ENCODE results near the gene UNC13A. TPM values are rescaled to one million over a fixed set of nuclear protein-coding genes. Genes with fewer than 3 reads are reported as not detected.

The UNC13A gene
- total and polyA plus RNA-seq, 2 of the 8 experiments (the other 6 are each of a cell fraction or from before 2014, with no cell fraction given), result 13.1 to 47.6 TPM

- H2AFZ ChIP-seq (ENCODE audit: low read length), result no peak overlapping the region
- H3K9me3 ChIP-seq (ENCODE audit: insufficient read depth in 2 of 2, low read depth in 1 of 2, low read length in 1 of 2), result no peaks in the 10 kb centered on the region
- H2BK15ac ChIP-seq (ENCODE audit: low read length), result no peak overlapping the region
- ChIA-PET POLR2A (ENCODE audit: partially characterized antibody) (no interaction called here), CTCF (ENCODE audit: partially characterized antibody) (no interaction called here)
- no peak overlapping the region for H3K14ac ChIP-seq (ENCODE audit: insufficient read length)
- H4K91ac ChIP-seq (replicated peaks; ENCODE audit: insufficient read length, low read length), result no peak overlapping the region
- H3K4me2 ChIP-seq (ENCODE audit: insufficient read depth in 1 of 2, low read depth in 2 of 2, low read length in 2 of 2), result peak overlapping the region; percentile 15 to 60; a peak in 3 of 4 replicates
- no peak overlapping the region for H2BK120ac ChIP-seq (replicated peaks; ENCODE audit: low read depth, low read length)
- H4K8ac ChIP-seq (ENCODE audit: extremely low read depth, insufficient read depth, low read length), result no peak overlapping the region; the same call in 1 of the 2 replicates
- H3K79me1 ChIP-seq (ENCODE audit: low read depth, low read length), result no peaks in the 10 kb centered on the region
- TF ChIP-seq TAF1 (IDR thresholded peaks at IDR 0.05; ENCODE audit: low read depth, low read length) (0 out of 2 replicates have a peak, but pooled peaks have one; percentile 30), JUN (IDR thresholded peaks at IDR 0.05; ENCODE audit: low read depth, low read length) (no peak)
- no peaks in the 10 kb centered on the region for H3K79me2 ChIP-seq (ENCODE audit: control insufficient read depth in 1 of 2, insufficient read depth in 2 of 2, low read length in 2 of 2)
- no peak for DNase-seq (ENCODE audit: low read depth in 1 of 2, low spot score in 2 of 2)
- H3K23me2 ChIP-seq (ENCODE audit: low read depth, low read length), result peaks cover 5% of the 10 kb centered on the region; the same call in 1 of the 2 replicates
- H3K23ac ChIP-seq (ENCODE audit: insufficient read length), result no peak overlapping the region
- WGBS, 2 experiments (ENCODE audit: extremely low coverage in 1 of 2, insufficient coverage in 1 of 2, insufficient read length in 1 of 2, insufficient replicate concordance in 2 of 2, low coverage in 1 of 2, low lambda C conversion rate in 2 of 2, missing lambda C conversion rate in 1 of 2), result 29% methylated on average over 9 of the region's 9 CpGs; no CpG with 5 or more reads in 1 of the 2 experiments
- peaks cover 5 to 14% (median 8%) of the 10 kb centered on the region in 4 experiments; a peak in 6 of 7 replicates for H3K4me1 ChIP-seq (replicated peaks in 1 of 4; ENCODE audit: control insufficient read depth in 3 of 4, insufficient read depth in 4 of 4, low read length in 3 of 4)
- peak overlapping the region in 3 of 4 experiments; percentile 3 to 44 (median 14); a peak in 5 of 8 replicates for H3K4me3 ChIP-seq (ENCODE audit: extremely low read depth in 1 of 4, insufficient read depth in 2 of 4, low read depth in 3 of 4, low read length in 4 of 4)
- H4K20me1 ChIP-seq (replicated peaks in 1 of 2; ENCODE audit: control insufficient read depth in 1 of 2, insufficient read depth in 2 of 2, low read length in 2 of 2), result peaks cover 0 to 4% of the 10 kb centered on the region in 2 experiments
- H2BK20ac ChIP-seq (ENCODE audit: low read length), result no peak overlapping the region
- no peak overlapping the region for H3K56ac ChIP-seq (replicated peaks; ENCODE audit: insufficient read length, low read depth, low read length)
- peak overlapping the region in 1 of 4 experiments; percentile 16; a peak in 3 of 7 replicates for H3K9ac ChIP-seq (replicated peaks in 1 of 4; ENCODE audit: extremely low read depth in 1 of 4, low read depth in 3 of 4, low read length in 3 of 4)
- no peak for FAIRE-seq
- H3K27me3 ChIP-seq (replicated peaks in 1 of 4; ENCODE audit: control insufficient read depth in 3 of 4, extremely low read depth in 1 of 4, insufficient read depth in 3 of 4, low read length in 3 of 4), result no peaks in the 10 kb centered on the region; a peak in 1 of 7 replicates
- no peak overlapping the region for H4K5ac ChIP-seq (ENCODE audit: insufficient read length, low read depth, low read length)
- no peak overlapping the region for H3K27ac ChIP-seq (ENCODE audit: low read depth, low read length)
- no peak overlapping the region for H2BK5ac ChIP-seq (ENCODE audit: low read depth, low read length)
- H3K4ac ChIP-seq (replicated peaks; ENCODE audit: insufficient read length, low read depth, low read length), result peak overlapping the region; percentile 74
- no peak overlapping the region for H2AK5ac ChIP-seq (ENCODE audit: low read depth, low read length)
- H3K18ac ChIP-seq (ENCODE audit: extremely low read depth, low read length), result no peak overlapping the region
- no peaks in the 10 kb centered on the region for H3K36me3 ChIP-seq (ENCODE audit: control insufficient read depth in 2 of 4, insufficient read depth in 4 of 4, low read length in 3 of 4)
- no peak overlapping the region for H2BK12ac ChIP-seq (ENCODE audit: low read depth, low read length)
Measured at GRCh38 chr19:17601683-17602082, 86.5 kb downstream of the UNC13A start.
